GM12865 (cell line): ENCODE measurements around the gene GULP1.

ENCODE experiments used
- DNase-seq: peaks from one replicate; pipeline ENCODE4 v3.0.0; 2010; ENCODE audit warnings: low read depth
- H3K4me3 ChIP-seq: 2 replicates; pipeline ENCODE4 v1.5.1; 2011; ENCODE audit warnings: mild to moderate bottlenecking, low read depth, low read length, control low read depth
- TF ChIP-seq, protein P1 (sequence below): IDR thresholded peaks from 2 replicates; pipeline ENCODE4 v1.5.1; 2011; ENCODE audit warnings: low read length, control low read depth, low read depth, inconsistent platforms; ENCODE audit not compliant: insufficient read depth; ENCODE audit errors: missing control alignments

The GULP1 gene

DNA sequence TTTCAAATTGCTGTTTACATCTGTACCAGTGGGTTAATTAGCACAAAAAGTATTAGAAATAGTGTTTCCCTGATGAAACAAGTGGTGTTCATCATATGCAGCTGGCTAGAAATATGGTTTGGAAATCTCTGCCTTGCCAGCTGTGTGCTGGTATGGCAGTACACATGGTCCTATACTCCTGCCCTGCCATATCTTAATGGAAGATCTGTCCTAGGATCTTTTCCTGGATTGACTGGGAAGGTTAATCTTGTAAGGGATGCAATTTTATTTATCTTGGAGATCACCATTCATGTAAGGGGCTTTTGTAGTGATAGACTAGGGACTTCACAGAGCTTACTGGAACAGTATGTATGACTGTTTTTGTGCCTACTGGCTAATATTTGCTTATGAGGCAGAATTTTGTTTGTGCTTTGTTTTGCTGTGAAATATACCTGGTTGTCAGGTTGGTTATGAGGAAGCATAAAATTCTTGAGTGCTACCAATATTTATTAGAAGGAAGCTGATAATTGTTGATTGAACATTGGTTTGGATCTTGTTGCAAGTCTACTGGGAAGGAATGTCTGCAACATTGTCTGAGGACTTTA, 73.5 kb downstream of the GULP1 start:
- TF ChIP-seq, protein P1, sequence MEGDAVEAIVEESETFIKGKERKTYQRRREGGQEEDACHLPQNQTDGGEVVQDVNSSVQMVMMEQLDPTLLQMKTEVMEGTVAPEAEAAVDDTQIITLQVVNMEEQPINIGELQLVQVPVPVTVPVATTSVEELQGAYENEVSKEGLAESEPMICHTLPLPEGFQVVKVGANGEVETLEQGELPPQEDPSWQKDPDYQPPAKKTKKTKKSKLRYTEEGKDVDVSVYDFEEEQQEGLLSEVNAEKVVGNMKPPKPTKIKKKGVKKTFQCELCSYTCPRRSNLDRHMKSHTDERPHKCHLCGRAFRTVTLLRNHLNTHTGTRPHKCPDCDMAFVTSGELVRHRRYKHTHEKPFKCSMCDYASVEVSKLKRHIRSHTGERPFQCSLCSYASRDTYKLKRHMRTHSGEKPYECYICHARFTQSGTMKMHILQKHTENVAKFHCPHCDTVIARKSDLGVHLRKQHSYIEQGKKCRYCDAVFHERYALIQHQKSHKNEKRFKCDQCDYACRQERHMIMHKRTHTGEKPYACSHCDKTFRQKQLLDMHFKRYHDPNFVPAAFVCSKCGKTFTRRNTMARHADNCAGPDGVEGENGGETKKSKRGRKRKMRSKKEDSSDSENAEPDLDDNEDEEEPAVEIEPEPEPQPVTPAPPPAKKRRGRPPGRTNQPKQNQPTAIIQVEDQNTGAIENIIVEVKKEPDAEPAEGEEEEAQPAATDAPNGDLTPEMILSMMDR, result no peak
- no peak for DNase-seq
- no peak overlapping the region for H3K4me3 ChIP-seq

DNA sequence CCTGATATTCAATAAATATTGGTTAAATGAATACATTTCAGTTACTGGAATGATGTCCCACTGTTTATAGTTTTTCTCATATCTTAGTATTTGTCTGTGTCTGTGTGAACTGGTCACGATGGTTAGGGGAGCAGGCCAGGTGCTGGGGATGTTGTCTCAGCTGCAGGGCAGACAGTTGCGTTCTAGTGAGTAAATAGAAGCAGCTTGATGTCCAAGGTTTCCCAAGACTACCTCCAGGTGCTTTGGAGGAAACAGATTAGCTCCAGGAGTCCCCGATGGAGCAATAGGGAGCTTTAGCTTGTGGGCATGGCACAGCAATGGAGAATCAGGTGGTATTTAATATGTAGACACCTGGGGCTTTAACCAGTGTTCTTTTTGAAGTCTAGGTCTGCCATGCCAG, 75.5 kb downstream of the GULP1 start:
- DNase-seq, result no peak
- no peak overlapping the region for H3K4me3 ChIP-seq
- TF ChIP-seq, protein P1, result no peak

DNA sequence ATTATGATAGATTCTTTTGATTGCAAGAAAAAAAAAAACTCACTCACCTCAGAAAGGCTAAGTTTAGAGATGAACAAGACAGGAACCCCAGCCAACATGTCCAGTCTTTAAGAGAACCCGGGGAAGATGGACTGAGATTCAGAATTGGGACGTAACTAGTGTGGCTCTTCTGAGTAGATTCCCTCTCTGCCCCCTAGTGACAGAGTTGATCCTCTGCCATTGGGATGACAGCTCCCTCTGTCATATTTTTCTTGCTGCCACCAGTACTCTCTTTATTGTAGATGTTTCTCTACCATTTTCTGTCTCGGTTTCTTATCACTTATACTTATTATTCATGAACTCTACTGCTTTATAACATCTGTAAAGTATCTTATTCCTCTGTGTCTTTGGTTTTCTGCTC, 77.7 kb downstream of the GULP1 start:
- H3K4me3 ChIP-seq, result no peak overlapping the region
- DNase-seq, result peak; percentile 62
- TF ChIP-seq, protein P1, result peak; percentile 67

DNA sequence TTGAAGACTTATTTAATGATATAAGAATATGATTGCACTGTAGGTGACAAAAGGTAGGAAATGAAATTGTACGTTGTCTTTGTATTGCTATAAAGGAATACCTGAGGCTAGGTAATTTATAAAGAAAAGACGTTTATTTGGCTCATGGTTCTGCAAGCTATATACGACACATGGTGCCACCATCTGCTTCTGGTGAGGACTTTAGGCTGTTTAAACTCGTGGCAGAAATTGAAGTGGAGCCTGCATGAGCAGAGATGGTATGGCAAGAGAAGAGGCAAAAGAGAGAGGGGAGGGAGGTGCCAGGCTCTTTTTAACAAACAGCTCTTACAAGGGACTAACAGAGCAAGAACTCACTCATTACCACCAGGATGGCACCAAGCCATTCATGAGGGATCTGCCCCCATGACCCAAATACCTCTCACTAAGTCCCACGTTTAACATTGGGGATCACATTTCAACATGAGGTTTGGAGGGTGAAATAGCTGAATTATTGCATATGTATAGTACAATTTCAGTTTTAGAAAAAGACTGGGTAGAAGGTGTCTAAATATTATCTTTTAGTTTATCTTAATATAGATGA, 86.8 kb downstream of the GULP1 start:
- DNase-seq, result no peak
- TF ChIP-seq, protein P1, result no peak
- H3K4me3 ChIP-seq, result no peak overlapping the region

DNA sequence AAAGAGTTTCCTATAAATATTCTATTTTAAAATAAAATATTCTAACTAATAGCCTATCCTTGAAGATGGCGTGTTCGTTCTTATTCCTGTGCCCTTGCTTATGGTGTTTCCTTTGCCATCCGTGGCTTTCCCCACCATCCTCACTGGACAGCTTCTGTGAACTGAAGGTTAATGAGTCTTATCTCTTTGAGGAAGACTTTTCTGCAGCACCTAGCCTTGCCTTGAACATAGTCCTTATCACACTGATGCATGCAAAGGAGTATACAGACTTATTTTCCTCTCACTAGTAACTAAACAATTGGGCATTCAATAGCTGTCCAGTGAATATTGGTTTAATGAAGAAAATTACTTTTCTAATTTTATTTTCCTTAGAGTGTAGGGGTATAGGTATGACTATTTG, 88.1 kb downstream of the GULP1 start:
- no peak for DNase-seq
- TF ChIP-seq, protein P1, result no peak

DNA sequence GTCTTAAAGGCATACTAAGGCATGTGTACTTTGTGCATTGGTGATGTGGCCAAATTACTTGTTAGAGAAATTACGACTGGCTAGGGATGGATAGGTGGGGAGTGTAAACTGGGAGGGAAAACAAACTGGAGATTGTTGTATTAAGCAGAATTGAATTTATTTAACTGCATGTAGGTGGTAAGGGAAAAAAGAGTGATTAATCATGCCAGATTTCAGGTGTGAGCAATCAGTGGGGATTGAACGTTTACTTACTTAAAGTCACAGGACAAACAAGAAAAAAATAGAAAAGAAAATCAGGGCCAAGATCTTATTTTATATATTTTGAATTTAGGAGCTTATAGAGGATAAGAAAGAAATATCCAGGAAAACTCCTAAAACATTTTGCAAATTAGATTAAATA, 88.6 kb downstream of the GULP1 start:
- TF ChIP-seq, protein P1, result no peak
- DNase-seq, result no peak

More for the DNA sequence above, 88.1 kb downstream of the GULP1 start:
- H3K4me3 ChIP-seq, result no peak overlapping the region

DNA sequence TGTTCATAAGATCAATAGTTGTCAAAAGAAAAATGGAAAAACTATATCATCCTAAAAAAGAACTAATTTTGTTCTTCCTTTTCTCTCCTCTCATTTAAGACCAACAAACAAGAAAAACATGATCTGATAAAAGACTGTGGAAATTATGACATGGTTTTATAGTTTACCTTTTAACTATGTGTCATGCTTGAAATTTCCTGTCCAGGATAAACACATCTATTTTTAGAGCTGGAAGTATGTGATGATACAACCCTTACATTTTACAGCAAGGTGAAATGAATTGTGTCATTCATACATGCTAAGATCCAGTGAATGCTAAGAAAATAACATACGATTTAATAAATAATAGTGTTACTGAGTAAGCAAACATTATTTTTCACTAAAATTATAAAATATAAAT, 89.9 kb downstream of the GULP1 start:
- no peak for DNase-seq
- TF ChIP-seq, protein P1, result no peak

More for the DNA sequence above, 88.6 kb downstream of the GULP1 start:
- no peak overlapping the region for H3K4me3 ChIP-seq

More for the DNA sequence above, 89.9 kb downstream of the GULP1 start:
- H3K4me3 ChIP-seq, result no peak overlapping the region
